Mesothelial cell of epicardium (in vitro differentiated cells): Measurements from ENCODE around the gene RANBP1. TPM values are rescaled to one million over a fixed set of nuclear protein-coding genes. Genes with fewer than 3 reads are reported as not detected.

ENCODE experiments used
- DNase-seq, 2 experiments: peaks; one replicate each; pipeline ENCODE4 v3.0.0; 2021; ENCODE audit warnings: low spot score in 2 of 2; ENCODE audit not compliant: unreplicated experiment in 2 of 2
- H3K27ac Mint-ChIP-seq: 2 replicates; pipeline ENCODE4 v1.8.0; 2021; ENCODE audit warnings: mixed read lengths
- H3K27me3 Mint-ChIP-seq: 2 replicates; pipeline ENCODE4 v1.8.0; 2021; ENCODE audit warnings: low read depth, mixed read lengths
- H3K36me3 Mint-ChIP-seq: 2 replicates; pipeline ENCODE4 v1.8.0; 2021; ENCODE audit warnings: mixed read lengths
- H3K4me1 Mint-ChIP-seq: 2 replicates; pipeline ENCODE4 v1.8.0; 2021; ENCODE audit warnings: mixed read lengths
- H3K4me3 Mint-ChIP-seq: 2 replicates; pipeline ENCODE4 v1.8.0; 2021; ENCODE audit warnings: mild to moderate bottlenecking, moderate library complexity, mixed read lengths
- H3K9me3 Mint-ChIP-seq: 2 replicates; pipeline ENCODE4 v1.8.0; 2021; ENCODE audit warnings: mixed read lengths
- CTCF ChIP-seq: fragments of 200-600 bp; sonication (generic); IDR thresholded peaks from one replicate; pipeline ENCODE4 v1.5.0; 2021; ENCODE audit warnings: antibody characterized with exemption; ENCODE audit not compliant: unreplicated experiment
- total RNA-seq: library from RNA; stranded (reverse); gene quantifications from 3 replicates; pipeline ENCODE4 v1.2.1, GENCODE V29; 2021

RANBP1 gene
- total RNA-seq, 1 donor from 2014 or later = 154 TPM

DNA sequence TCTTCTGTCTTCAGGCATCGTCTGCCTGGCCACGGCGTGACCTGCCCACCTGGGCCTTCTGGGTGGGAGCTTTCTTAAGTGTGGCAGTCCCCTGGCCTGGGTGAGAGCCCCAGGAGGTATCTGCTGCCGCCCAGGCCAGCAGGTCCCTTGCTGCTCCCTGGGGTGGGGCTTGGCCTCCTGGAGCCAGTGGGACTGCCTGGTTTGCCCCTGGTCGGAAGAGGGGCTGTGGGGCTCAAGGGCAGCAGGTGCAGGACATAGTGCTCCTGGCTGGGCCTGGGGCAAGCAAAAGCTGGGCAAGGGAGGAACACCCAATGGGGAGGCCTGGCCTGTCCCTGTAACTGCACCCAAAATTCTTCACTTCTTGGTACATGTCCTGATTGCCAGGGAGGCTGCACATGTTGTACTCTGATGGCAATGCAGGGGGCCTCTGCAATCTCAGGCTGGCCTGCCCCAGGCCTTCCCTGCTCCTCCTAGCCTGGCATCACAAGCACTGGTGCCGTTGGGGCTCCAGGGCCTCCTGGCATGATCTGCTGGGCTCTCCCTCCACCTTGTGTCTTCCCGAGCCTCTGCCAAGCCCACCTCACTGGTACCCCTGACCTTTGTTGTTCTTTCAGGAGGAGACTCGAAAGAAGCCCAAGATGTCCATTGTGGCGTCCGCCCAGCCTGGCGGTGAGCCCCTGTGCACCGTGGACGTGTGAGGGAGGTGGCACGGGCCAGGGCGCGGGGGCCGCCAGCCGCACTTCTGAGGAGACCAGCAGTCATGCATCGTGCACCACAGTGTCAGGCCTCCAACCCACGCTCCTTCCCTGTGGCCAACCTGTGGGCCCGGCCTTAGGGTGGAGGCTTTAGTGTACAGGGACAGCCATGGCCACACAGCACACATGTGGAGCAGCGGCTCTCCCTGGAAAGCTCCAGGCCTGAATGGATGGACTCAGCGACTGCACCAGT, 6.2 kb upstream of the RANBP1 start:
- no peak overlapping the region for H3K4me3 Mint-ChIP-seq
- H3K27ac Mint-ChIP-seq = no peak overlapping the region
- no peak for TF ChIP-seq CTCF
- peaks cover 16% of the 10 kb centered on the region for H3K36me3 Mint-ChIP-seq
- H3K27me3 Mint-ChIP-seq = no peaks in the 10 kb centered on the region
- no peak for DNase-seq
- H3K9me3 Mint-ChIP-seq = no peaks in the 10 kb centered on the region
- no peaks in the 10 kb centered on the region for H3K4me1 Mint-ChIP-seq

GRCh38 chr22:20110359-20110985, 5.4 kb upstream of the RANBP1 start:
- Mint-ChIP-seq H3K9me3 (no peaks in the 10 kb centered on the region), H3K27me3 (no peaks in the 10 kb centered on the region), H3K36me3 (peaks cover 19% of the 10 kb centered on the region), H3K27ac (no peak overlapping the region), H3K4me1 (peaks cover 3% of the 10 kb centered on the region), H3K4me3 (no peak overlapping the region)
- DNase-seq = no peak
- TF ChIP-seq CTCF = no peak

GRCh38 chr22:20111045-20111688, 4.7 kb upstream of the RANBP1 start:
- TF ChIP-seq CTCF = peak; percentile 44
- no peak overlapping the region for H3K4me3 Mint-ChIP-seq
- H3K36me3 Mint-ChIP-seq = peaks cover 19% of the 10 kb centered on the region
- no peaks in the 10 kb centered on the region for H3K27me3 Mint-ChIP-seq
- H3K4me1 Mint-ChIP-seq = peaks cover 3% of the 10 kb centered on the region
- DNase-seq = no peak
- no peaks in the 10 kb centered on the region for H3K9me3 Mint-ChIP-seq
- peak overlapping the region; percentile 39 for H3K27ac Mint-ChIP-seq

DNA sequence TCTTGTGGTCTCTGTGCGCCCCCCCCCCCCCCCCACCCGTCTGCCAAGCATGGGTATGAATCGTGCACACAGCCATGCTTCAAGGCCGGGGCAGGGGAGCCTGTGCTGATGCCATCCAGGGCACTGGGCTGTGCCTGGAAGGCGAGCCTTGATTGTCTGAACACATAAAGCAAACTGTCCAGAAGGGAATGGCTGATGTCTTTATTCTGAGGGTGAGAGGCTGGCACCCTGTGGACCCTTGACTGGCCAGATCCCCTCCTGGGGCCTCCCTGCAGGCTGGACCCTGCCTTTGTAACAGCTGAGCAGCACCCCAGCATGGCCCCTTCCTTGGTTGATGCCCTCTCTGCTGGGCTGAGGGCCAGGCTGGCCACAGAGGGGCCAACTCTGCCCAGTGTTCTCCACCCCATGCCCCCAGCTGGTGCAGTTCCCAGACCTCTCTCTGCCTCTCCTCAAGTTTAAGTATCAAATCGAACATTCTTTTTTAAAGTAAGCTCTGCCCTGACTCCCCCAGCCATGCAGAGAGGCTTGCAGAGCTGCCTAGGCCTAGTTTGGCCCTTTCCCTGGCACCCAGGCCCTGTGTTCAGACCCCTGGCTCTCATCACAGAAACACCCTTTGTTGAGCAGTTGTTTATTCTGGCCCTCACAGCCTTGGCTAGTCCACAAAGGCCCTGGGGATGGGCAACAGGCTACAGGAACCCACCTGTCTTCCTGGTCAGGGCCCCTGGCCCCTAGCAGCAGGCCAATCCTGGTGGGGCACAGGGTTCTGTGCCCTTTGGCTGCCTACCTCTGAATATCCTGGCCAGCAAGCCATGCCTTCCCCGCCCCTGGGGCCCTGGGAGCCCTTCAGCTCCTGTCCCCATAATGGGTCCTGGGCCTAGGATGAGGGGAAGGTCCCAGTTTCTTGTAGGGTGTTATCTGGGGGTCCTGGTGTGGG, 3.9 kb upstream of the RANBP1 start:
- Mint-ChIP-seq H3K36me3 (peaks cover 19% of the 10 kb centered on the region), H3K9me3 (no peaks in the 10 kb centered on the region), H3K27me3 (no peaks in the 10 kb centered on the region), H3K27ac (peak overlapping the region; percentile 56), H3K4me1 (peaks cover 4% of the 10 kb centered on the region), H3K4me3 (no peak overlapping the region)
- no peak for TF ChIP-seq CTCF
- DNase-seq = no peak
